ENCODE data around the gene LIPA.
"Not testable (repeated sequence)": the region's sequence is repeated elsewhere in the genome, so short reads cannot be mapped to it uniquely, and the experiment has no call there.

Gene LIPA

GRCh38 chr10:89257581-89257980 lies 6.0 kb upstream of the LIPA start:
- Mint-ChIP-seq H3K27ac (no peak overlapping the region), H3K27me3 (ENCODE audit: low read depth) (peaks cover 37% of the 10 kb centered on the region), H3K4me3 (no peak overlapping the region), H3K36me3 (ENCODE audit: low read depth) (peaks cover 4% of the 10 kb centered on the region), H3K4me1 (ENCODE audit: low read depth) (peaks cover 3% of the 10 kb centered on the region), H3K9me3 (peaks cover 23% of the 10 kb centered on the region)

- H3K4me3 Mint-ChIP-seq = no peak overlapping the region
- no peak overlapping the region for H3K27ac Mint-ChIP-seq
- peaks cover 4% of the 10 kb centered on the region for H3K36me3 Mint-ChIP-seq (ENCODE audit: low read depth)
- peaks cover 3% of the 10 kb centered on the region for H3K4me1 Mint-ChIP-seq (ENCODE audit: low read depth)
- peaks cover 23% of the 10 kb centered on the region for H3K9me3 Mint-ChIP-seq
- H3K27me3 Mint-ChIP-seq (ENCODE audit: low read depth) = peaks cover 34% of the 10 kb centered on the region
These were observed 5.4 kb upstream of the LIPA start for GRCh38 chr10:89256962-89257361.

GRCh38 chr10:89256340-89256739 lies 4.8 kb upstream of the LIPA start:
- Mint-ChIP-seq H3K27me3 (ENCODE audit: low read depth) (peaks cover 34% of the 10 kb centered on the region), H3K36me3 (ENCODE audit: low read depth) (peaks cover 4% of the 10 kb centered on the region), H3K4me3 (no peak overlapping the region), H3K9me3 (peaks cover 23% of the 10 kb centered on the region), H3K27ac (no peak overlapping the region), H3K4me1 (ENCODE audit: low read depth) (peaks cover 3% of the 10 kb centered on the region)

- peaks cover 39% of the 10 kb centered on the region for H3K27me3 Mint-ChIP-seq (ENCODE audit: low read depth)
- H3K4me1 Mint-ChIP-seq (ENCODE audit: low read depth) = peaks cover 9% of the 10 kb centered on the region
- no peak overlapping the region for H3K27ac Mint-ChIP-seq
- H3K36me3 Mint-ChIP-seq (ENCODE audit: low read depth) = peaks cover 4% of the 10 kb centered on the region
- peaks cover 23% of the 10 kb centered on the region for H3K9me3 Mint-ChIP-seq
- no peak overlapping the region for H3K4me3 Mint-ChIP-seq
These were observed 4.2 kb upstream of the LIPA start for GRCh38 chr10:89255793-89256192.

DNA sequence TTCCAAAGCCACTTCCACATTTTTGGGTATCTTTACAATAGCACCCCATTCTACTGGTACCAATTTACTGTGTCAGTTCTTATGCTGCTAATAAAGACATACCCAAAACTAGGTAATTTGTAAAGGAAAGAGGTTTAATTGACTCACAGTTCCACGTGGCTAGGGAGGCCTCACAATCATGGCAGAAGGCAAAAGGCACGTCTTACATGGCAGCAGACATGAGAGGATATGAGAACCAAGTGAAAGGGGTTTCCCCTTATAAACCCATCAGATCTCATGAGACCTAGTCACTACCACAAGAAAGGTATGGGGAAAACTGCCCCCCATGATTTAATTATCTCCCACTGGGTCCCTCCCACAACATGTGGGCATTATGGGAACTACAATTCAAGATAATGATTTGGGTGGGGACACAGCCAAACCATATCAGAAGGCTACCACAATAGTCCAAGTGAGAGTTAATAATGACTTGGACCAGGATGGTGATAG lies 3.6 kb upstream of the LIPA start:
- H3K27ac Mint-ChIP-seq; H3K4me3 Mint-ChIP-seq; H3K36me3 Mint-ChIP-seq (ENCODE audit: low read depth); H3K4me1 Mint-ChIP-seq (ENCODE audit: low read depth): not testable (repeated sequence)
- H3K9me3 Mint-ChIP-seq = peaks cover 23% of the 10 kb centered on the region
- peaks cover 45% of the 10 kb centered on the region for H3K27me3 Mint-ChIP-seq (ENCODE audit: low read depth)

DNA sequence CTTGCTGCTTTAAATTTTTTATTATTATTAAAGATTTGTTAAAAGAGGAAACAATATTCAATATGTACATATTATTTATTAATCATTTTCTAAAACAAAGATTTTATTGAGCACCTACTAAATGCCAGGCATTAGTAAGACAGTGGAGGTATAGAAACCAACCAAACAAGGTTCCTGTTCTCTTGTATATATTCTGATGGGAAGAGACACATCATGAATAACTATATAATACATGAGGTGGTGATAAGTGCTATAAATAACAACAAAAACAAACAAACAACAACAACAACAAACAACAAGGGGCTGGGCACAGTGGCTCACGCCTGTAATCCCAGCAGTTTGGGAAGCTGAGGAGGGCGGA lies 630 bp upstream of the LIPA start:
- H3K9me3 Mint-ChIP-seq = peaks cover 23% of the 10 kb centered on the region
- H3K36me3 Mint-ChIP-seq (ENCODE audit: low read depth) = peaks cover 4% of the 10 kb centered on the region
- no peak overlapping the region for H3K27ac Mint-ChIP-seq
- H3K27me3 Mint-ChIP-seq (ENCODE audit: low read depth) = peaks cover 25% of the 10 kb centered on the region
- H3K4me1 Mint-ChIP-seq (ENCODE audit: low read depth) = peaks cover 13% of the 10 kb centered on the region
- no peak overlapping the region for H3K4me3 Mint-ChIP-seq

DNA sequence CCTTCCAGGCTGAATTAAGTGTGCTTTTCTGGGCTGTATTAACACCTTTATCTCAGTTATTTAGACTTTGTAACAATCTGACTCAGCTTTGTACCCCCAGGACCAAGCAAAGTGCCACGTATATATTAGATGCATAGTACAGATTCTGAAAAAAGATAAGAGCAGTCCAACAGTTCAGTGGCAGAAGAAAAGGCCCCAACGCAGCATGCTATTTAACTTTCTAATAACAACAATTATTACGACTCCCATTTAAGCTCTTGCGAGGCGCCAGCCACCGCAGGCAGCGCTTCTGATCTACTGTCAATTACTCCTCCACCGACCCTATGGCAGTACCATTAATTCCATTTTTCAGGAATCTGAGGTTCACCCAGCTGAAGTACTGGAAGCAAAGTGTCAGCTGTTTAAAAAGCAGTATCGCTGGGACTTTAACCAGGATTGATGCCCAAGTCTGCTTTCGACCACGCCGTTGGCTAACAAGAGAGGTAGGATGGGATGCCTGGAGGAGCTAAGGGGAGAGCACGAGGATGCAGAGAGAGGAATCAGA lies 638 bp downstream of the LIPA start:
- peaks cover 17% of the 10 kb centered on the region for H3K27me3 Mint-ChIP-seq (ENCODE audit: low read depth)
- H3K9me3 Mint-ChIP-seq = peaks cover 23% of the 10 kb centered on the region
- H3K4me3 Mint-ChIP-seq = peak overlapping the region; percentile 82
- peaks cover 13% of the 10 kb centered on the region for H3K4me1 Mint-ChIP-seq (ENCODE audit: low read depth)
- peaks cover 4% of the 10 kb centered on the region for H3K36me3 Mint-ChIP-seq (ENCODE audit: low read depth)
- H3K27ac Mint-ChIP-seq = peak overlapping the region; percentile 16

DNA sequence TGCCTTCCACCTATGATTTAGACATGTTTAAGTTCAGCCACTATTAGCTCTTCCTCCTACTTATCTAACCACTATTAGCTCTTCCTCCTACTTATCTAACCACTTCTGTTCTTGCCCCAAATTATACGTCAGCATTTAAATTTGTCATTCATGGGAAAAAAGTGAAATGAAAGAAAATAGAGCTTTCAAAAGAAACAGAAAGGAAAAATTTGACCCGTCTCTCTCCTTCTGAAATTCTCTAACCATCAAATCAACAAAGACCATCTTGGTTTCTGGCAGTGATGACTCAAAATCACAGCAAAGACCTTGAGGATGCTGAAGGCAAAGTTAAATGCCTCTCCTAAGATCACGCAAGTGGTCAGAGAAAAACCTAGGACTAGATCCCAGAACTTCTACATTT lies 2.6 kb downstream of the LIPA start:
- peaks cover 11% of the 10 kb centered on the region for H3K27me3 Mint-ChIP-seq (ENCODE audit: low read depth)
- H3K9me3 Mint-ChIP-seq = peaks cover 12% of the 10 kb centered on the region
- no peak overlapping the region for H3K4me3 Mint-ChIP-seq
- no peak overlapping the region for H3K27ac Mint-ChIP-seq
- H3K36me3 Mint-ChIP-seq (ENCODE audit: low read depth) = no peaks in the 10 kb centered on the region
- H3K4me1 Mint-ChIP-seq (ENCODE audit: low read depth) = peaks cover 13% of the 10 kb centered on the region

DNA sequence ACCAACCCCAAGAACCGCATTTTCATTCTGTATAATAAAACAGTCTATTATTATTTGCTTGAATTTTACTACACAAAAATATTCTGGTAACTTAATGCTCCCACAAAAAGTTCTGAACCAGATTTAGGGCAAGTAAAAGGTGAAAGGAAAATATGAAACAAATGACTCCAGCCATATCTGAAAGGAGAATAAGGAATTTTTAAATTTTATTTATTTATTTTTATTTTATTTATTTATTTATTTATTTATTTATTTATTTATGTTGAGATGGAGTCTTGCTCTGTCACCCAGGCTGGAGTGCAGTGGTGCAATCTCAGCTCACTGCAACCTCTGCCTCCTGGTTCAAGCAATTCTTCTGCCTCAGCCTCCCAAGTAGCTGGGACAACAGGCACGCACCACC lies 4.0 kb downstream of the LIPA start:
- not testable (repeated sequence) for H3K4me3 Mint-ChIP-seq; H3K9me3 Mint-ChIP-seq; H3K27ac Mint-ChIP-seq; H3K36me3 Mint-ChIP-seq (ENCODE audit: low read depth)
- H3K27me3 Mint-ChIP-seq (ENCODE audit: low read depth) = peaks cover 11% of the 10 kb centered on the region
- peaks cover 13% of the 10 kb centered on the region for H3K4me1 Mint-ChIP-seq (ENCODE audit: low read depth)

DNA sequence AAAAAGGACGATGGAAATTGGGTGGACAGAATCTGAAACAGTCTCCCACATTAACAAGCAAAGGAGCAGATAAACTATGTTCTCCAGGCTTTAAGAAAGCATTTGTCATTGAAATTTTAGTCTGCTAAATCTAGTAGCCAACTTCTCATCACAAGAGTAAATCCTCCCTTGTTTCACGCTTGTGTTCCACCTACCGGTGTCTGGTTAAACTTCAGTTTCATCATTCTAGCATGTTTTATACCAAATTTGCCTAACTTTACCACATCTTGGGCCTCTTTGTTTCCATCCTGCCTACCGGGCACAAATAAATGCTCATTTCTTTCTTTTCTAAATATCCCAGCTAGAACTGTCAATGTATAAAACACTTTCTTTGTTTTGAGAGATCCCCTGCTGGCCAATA lies 5.8 kb downstream of the LIPA start:
- H3K4me3 Mint-ChIP-seq = no peak overlapping the region

GRCh38 chr10:89242840-89243568 lies 8.6 kb downstream of the LIPA start:
- Mint-ChIP-seq H3K9me3 (no peaks in the 10 kb centered on the region), H3K36me3 (ENCODE audit: low read depth) (no peaks in the 10 kb centered on the region), H3K27ac (no peak overlapping the region), H3K27me3 (ENCODE audit: low read depth) (no peaks in the 10 kb centered on the region), H3K4me1 (ENCODE audit: low read depth) (no peaks in the 10 kb centered on the region), H3K4me3 (no peak overlapping the region)

More for the DNA sequence above, 5.8 kb downstream of the LIPA start:
- Mint-ChIP-seq H3K27me3 (ENCODE audit: low read depth) (peaks cover 7% of the 10 kb centered on the region), H3K9me3 (no peaks in the 10 kb centered on the region), H3K27ac (no peak overlapping the region), H3K4me1 (ENCODE audit: low read depth) (peaks cover 7% of the 10 kb centered on the region), H3K36me3 (ENCODE audit: low read depth) (no peaks in the 10 kb centered on the region)

GRCh38 chr10:89242345-89242684 lies 9.3 kb downstream of the LIPA start:
- H3K36me3 Mint-ChIP-seq (ENCODE audit: low read depth) = no peaks in the 10 kb centered on the region
- H3K27ac Mint-ChIP-seq = no peak overlapping the region
- no peaks in the 10 kb centered on the region for H3K27me3 Mint-ChIP-seq (ENCODE audit: low read depth)
- H3K4me1 Mint-ChIP-seq (ENCODE audit: low read depth) = no peaks in the 10 kb centered on the region
- no peak overlapping the region for H3K4me3 Mint-ChIP-seq
- H3K9me3 Mint-ChIP-seq = no peaks in the 10 kb centered on the region

DNA sequence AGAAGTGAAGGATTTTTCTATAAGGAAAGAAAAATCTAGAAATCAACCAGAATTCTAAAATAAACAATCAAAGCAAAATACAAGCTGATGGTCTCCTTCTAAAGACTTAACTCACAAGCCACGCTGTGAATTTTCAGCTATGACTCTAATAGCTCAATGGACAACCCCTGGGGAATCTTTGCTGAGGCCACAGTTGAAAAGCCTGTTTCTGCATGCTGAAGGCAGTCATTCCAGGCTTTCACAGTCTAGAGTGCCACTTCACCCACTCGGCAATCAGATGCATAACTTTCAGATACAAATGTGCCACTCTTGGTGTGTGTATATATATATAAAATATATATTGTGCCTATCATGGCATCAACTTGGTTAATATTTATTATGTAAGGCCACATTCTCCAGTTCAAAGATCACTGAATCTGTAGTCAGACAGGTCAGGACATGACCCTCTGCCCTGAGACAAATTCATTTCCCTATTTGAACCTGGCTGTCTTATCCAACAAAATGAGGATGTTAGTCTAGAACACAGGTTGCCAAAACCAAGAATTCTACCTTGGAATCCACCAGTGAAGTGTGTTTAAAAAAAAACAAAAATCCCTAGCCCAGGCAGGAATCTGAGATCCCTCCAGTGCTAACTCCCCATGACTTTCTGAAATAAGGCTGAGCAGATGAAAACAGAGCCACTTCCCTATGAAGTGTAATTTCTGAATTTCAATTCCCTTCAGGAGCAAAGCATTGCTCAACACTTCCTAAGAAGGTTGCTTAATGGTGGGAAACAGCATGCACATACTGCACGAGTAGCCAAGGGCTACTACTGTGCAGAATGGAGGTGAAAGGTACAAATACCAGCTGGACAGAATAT lies 9.9 kb downstream of the LIPA start:
- H3K9me3 Mint-ChIP-seq = no peaks in the 10 kb centered on the region
- no peaks in the 10 kb centered on the region for H3K27me3 Mint-ChIP-seq (ENCODE audit: low read depth)
- no peaks in the 10 kb centered on the region for H3K4me1 Mint-ChIP-seq (ENCODE audit: low read depth)
- no peak overlapping the region for H3K27ac Mint-ChIP-seq
- H3K36me3 Mint-ChIP-seq (ENCODE audit: low read depth) = no peaks in the 10 kb centered on the region
- H3K4me3 Mint-ChIP-seq = no peak overlapping the region

DNA sequence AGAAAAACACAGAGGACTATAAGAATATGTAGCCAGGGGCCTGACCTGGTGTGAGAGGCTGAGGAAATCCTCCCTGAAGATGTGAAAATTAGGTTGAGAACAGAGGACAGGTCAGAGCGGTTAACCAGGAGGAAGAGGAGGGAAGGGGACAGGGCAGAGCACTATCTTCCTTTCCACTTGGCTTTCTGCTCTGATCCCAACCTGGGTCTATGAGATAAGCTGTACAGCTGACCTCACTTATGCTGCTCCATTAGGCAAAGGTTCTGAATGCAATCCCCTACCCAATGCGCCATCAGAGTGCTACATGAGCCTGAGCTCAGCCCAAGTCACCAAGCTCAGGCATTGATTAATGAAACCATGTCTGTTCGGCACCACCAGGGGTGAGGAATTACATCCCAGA lies 10.5 kb downstream of the LIPA start:
- H3K36me3 Mint-ChIP-seq (ENCODE audit: low read depth) = no peaks in the 10 kb centered on the region
- H3K4me1 Mint-ChIP-seq (ENCODE audit: low read depth) = no peaks in the 10 kb centered on the region
- H3K27ac Mint-ChIP-seq = no peak overlapping the region
- no peak overlapping the region for H3K4me3 Mint-ChIP-seq
- H3K27me3 Mint-ChIP-seq (ENCODE audit: low read depth) = no peaks in the 10 kb centered on the region
- H3K9me3 Mint-ChIP-seq = no peaks in the 10 kb centered on the region

- Mint-ChIP-seq H3K27me3 (ENCODE audit: low read depth) (no peaks in the 10 kb centered on the region), H3K27ac (no peak overlapping the region), H3K9me3 (no peaks in the 10 kb centered on the region), H3K36me3 (ENCODE audit: low read depth) (no peaks in the 10 kb centered on the region), H3K4me1 (ENCODE audit: low read depth) (no peaks in the 10 kb centered on the region), H3K4me3 (no peak overlapping the region)
These were observed 11.1 kb downstream of the LIPA start for GRCh38 chr10:89240519-89240918.

Measured in T-helper 1 cell treated with Interleukin-12 subunit alpha and Interleukin-12 subunit beta and Interleukin-4 antibody, amounts not matched to agents 30 μg/mL and 1 μg/mL, for 36 hours (primary cell).